ENCODE measurements around the gene SREK1IP1.

- no peak for TF ChIP-seq CTCF (IDR thresholded peaks at IDR 0.05)
- TF ChIP-seq POLR2A (IDR thresholded peaks at IDR 0.05), result no peak
Measured at GRCh38 chr5:64786372-64786771, 17.9 kb upstream of the SREK1IP1 start.
